HUES64 (cell line): ENCODE measurements around the gene CEACAM6.

Source experiments
- H3K27ac ChIP-seq: 2 replicates; pipeline ENCODE4 v1.7.0; 2013; ENCODE audit warnings: low read depth, low read length, inconsistent platforms
- H3K27me3 ChIP-seq: 2 replicates; pipeline ENCODE4 v1.6.1; 2013; ENCODE audit warnings: mild to moderate bottlenecking, low read length; ENCODE audit not compliant: insufficient read depth
- H3K36me3 ChIP-seq: 2 replicates; pipeline ENCODE4 v1.6.1; 2013; ENCODE audit warnings: mild to moderate bottlenecking, low read length; ENCODE audit not compliant: insufficient read depth
- H3K4me1 ChIP-seq: 2 replicates; pipeline ENCODE4 v1.6.1; 2013; ENCODE audit warnings: mild to moderate bottlenecking, low read length, moderate library complexity; ENCODE audit not compliant: insufficient read depth
- H3K4me3 ChIP-seq: 2 replicates; pipeline ENCODE4 v1.5.1; 2013; ENCODE audit warnings: mild to moderate bottlenecking, low read length, moderate library complexity
- H3K9ac ChIP-seq: 2 replicates; pipeline ENCODE4 v1.6.1; 2013; ENCODE audit warnings: mild to moderate bottlenecking, low read depth, low read length
- H3K9me3 ChIP-seq: 2 replicates; pipeline ENCODE4 v1.6.1; 2013; ENCODE audit warnings: low read depth, low read length; ENCODE audit not compliant: insufficient read depth
- WGBS: fragments of 150-250, 120-280 bp; methylation state at CpG from one replicate; pipeline ENCODE4 v1.1.7; 2013; ENCODE audit warnings: missing lambda C conversion rate; 5-methylcytosine and 5-hydroxymethylcytosine counted together

CEACAM6 gene

GRCh38 chr19:41796901-41797300, 41.6 kb downstream of the CEACAM6 start:
- no peaks in the 10 kb centered on the region for H3K4me1 ChIP-seq
- no peaks in the 10 kb centered on the region for H3K36me3 ChIP-seq
- 84% methylated on average over 1 of the region's 1 CpG for WGBS
- H3K4me3 ChIP-seq, result no peak overlapping the region
- H3K9ac ChIP-seq, result no peak overlapping the region
- H3K27ac ChIP-seq, result no peak overlapping the region
- H3K9me3 ChIP-seq, result 0 out of 2 replicates have a peak, but pooled peaks cover 6% of the 10 kb centered on the region
- no peaks in the 10 kb centered on the region for H3K27me3 ChIP-seq

GRCh38 chr19:41799444-41800000, 44.2 kb downstream of the CEACAM6 start:
- Histone ChIP-seq H3K4me1 (no peaks in the 10 kb centered on the region), H3K9me3 (0 out of 2 replicates have a peak, but pooled peaks cover 6% of the 10 kb centered on the region), H3K27ac (no peak overlapping the region), H3K4me3 (no peak overlapping the region), H3K36me3 (no peaks in the 10 kb centered on the region), H3K27me3 (no peaks in the 10 kb centered on the region), H3K9ac (no peak overlapping the region; the same call in 1 of the 2 replicates)
- 80% methylated on average over 9 of the region's 9 CpGs for WGBS

- no peaks in the 10 kb centered on the region for H3K4me1 ChIP-seq
- no peak overlapping the region for H3K4me3 ChIP-seq
- no peak overlapping the region for H3K27ac ChIP-seq
- 0 out of 2 replicates have a peak, but pooled peaks cover 6% of the 10 kb centered on the region for H3K9me3 ChIP-seq
- WGBS, result 77% methylated on average over 4 of the region's 4 CpGs
- no peaks in the 10 kb centered on the region for H3K36me3 ChIP-seq
- H3K9ac ChIP-seq, result no peak overlapping the region
- no peaks in the 10 kb centered on the region for H3K27me3 ChIP-seq
Observed at GRCh38 chr19:41801031-41801430, 45.7 kb downstream of the CEACAM6 start.

- no peak overlapping the region for H3K9ac ChIP-seq
- no peaks in the 10 kb centered on the region for H3K4me1 ChIP-seq
- 78% methylated on average over 2 of the region's 2 CpGs for WGBS
- no peaks in the 10 kb centered on the region for H3K36me3 ChIP-seq
- 0 out of 2 replicates have a peak, but pooled peaks cover 6% of the 10 kb centered on the region for H3K9me3 ChIP-seq
- H3K27me3 ChIP-seq, result no peaks in the 10 kb centered on the region
- H3K4me3 ChIP-seq, result no peak overlapping the region
- H3K27ac ChIP-seq, result no peak overlapping the region
Observed at GRCh38 chr19:41801792-41802211, 46.5 kb downstream of the CEACAM6 start.

GRCh38 chr19:41802770-41803169, 47.4 kb downstream of the CEACAM6 start:
- WGBS, result 76% methylated on average over 2 of the region's 2 CpGs
- Histone ChIP-seq H3K36me3 (no peaks in the 10 kb centered on the region), H3K27ac (no peak overlapping the region), H3K4me3 (no peak overlapping the region), H3K27me3 (no peaks in the 10 kb centered on the region), H3K4me1 (no peaks in the 10 kb centered on the region), H3K9ac (no peak overlapping the region), H3K9me3 (0 out of 2 replicates have a peak, but pooled peaks cover 6% of the 10 kb centered on the region)

GRCh38 chr19:41804336-41804735, 49.0 kb downstream of the CEACAM6 start:
- Histone ChIP-seq H3K4me3 (no peak overlapping the region), H3K9ac (no peak overlapping the region), H3K9me3 (0 out of 2 replicates have a peak, but pooled peaks cover 6% of the 10 kb centered on the region), H3K27me3 (no peaks in the 10 kb centered on the region), H3K4me1 (no peaks in the 10 kb centered on the region), H3K36me3 (no peaks in the 10 kb centered on the region), H3K27ac (no peak overlapping the region)
- WGBS, result 88% methylated on average over 3 of the region's 3 CpGs

- H3K9ac ChIP-seq, result no peak overlapping the region
- H3K4me3 ChIP-seq, result no peak overlapping the region
- H3K4me1 ChIP-seq, result no peaks in the 10 kb centered on the region
Observed at GRCh38 chr19:41807176-41807575, 51.8 kb downstream of the CEACAM6 start.

GRCh38 chr19:41808663-41809566, 53.6 kb downstream of the CEACAM6 start:
- Histone ChIP-seq H3K4me3 (no peak overlapping the region), H3K36me3 (no peaks in the 10 kb centered on the region), H3K27me3 (no peaks in the 10 kb centered on the region), H3K27ac (no peak overlapping the region), H3K4me1 (no peaks in the 10 kb centered on the region), H3K9me3 (no peaks in the 10 kb centered on the region), H3K9ac (no peak overlapping the region)
- WGBS, result 78% methylated on average over 15 of the region's 16 CpGs

More at GRCh38 chr19:41807176-41807575, 51.8 kb downstream of the CEACAM6 start:
- 85% methylated on average over 3 of the region's 3 CpGs for WGBS
- no peak overlapping the region for H3K27ac ChIP-seq
- H3K36me3 ChIP-seq, result no peaks in the 10 kb centered on the region
- H3K27me3 ChIP-seq, result no peaks in the 10 kb centered on the region
- no peaks in the 10 kb centered on the region for H3K9me3 ChIP-seq

GRCh38 chr19:41810301-41810700, 55.0 kb downstream of the CEACAM6 start:
- no peak overlapping the region for H3K4me3 ChIP-seq
- WGBS, result 67% methylated on average over 4 of the region's 4 CpGs
- no peak overlapping the region for H3K27ac ChIP-seq
- no peaks in the 10 kb centered on the region for H3K4me1 ChIP-seq
- no peaks in the 10 kb centered on the region for H3K9me3 ChIP-seq
- H3K36me3 ChIP-seq, result no peaks in the 10 kb centered on the region
- H3K27me3 ChIP-seq, result 0 out of 2 replicates have a peak, but pooled peaks cover 3% of the 10 kb centered on the region
- no peak overlapping the region for H3K9ac ChIP-seq

GRCh38 chr19:41811036-41811435, 55.7 kb downstream of the CEACAM6 start:
- WGBS, result 71% methylated on average over 3 of the region's 3 CpGs
- Histone ChIP-seq H3K9me3 (no peaks in the 10 kb centered on the region), H3K9ac (no peak overlapping the region), H3K27me3 (peaks cover 3% of the 10 kb centered on the region; the same call in 1 of the 2 replicates), H3K4me1 (no peaks in the 10 kb centered on the region), H3K27ac (no peak overlapping the region), H3K36me3 (no peaks in the 10 kb centered on the region), H3K4me3 (no peak overlapping the region)

- Histone ChIP-seq H3K36me3 (no peaks in the 10 kb centered on the region), H3K27me3 (peaks cover 3% of the 10 kb centered on the region; the same call in 1 of the 2 replicates), H3K27ac (no peak overlapping the region), H3K4me3 (no peak overlapping the region), H3K4me1 (no peaks in the 10 kb centered on the region), H3K9me3 (no peaks in the 10 kb centered on the region), H3K9ac (no peak overlapping the region)
- WGBS, result 63% methylated on average over 3 of the region's 3 CpGs
Observed at GRCh38 chr19:41811981-41812380, 56.7 kb downstream of the CEACAM6 start.
